MM.1S (cell line): Measurements from ENCODE around the gene KRTAP12-4.

ENCODE experiments used
- CTCF ChIP-seq: fragments of 300-600 bp; sonication (generic); IDR thresholded peaks from 2 replicates; pipeline ENCODE4 v1.5.1; 2016; ENCODE audit warnings: antibody characterized with exemption, low read length, mixed read lengths
- EZH2 ChIP-seq: fragments of 300-600 bp; sonication (generic); optimal IDR thresholded peaks from 2 replicates; pipeline ENCODE3; 2017; ENCODE audit warnings: low read depth, mild to moderate bottlenecking, antibody characterized with exemption, low read length, mixed read lengths

- no peak for TF ChIP-seq CTCF
- no peak for TF ChIP-seq EZH2
Observed at GRCh38 chr21:44617071-44617501, 37.4 kb downstream of the KRTAP12-4 start.
